ENCODE results near the gene CLEC10A.
"Not testable (repeated sequence)": the region's sequence is repeated elsewhere in the genome, so short reads cannot be mapped to it uniquely, and the experiment has no call there.

Gene CLEC10A

GRCh38 chr17:7079581-7080455, at the start of gene CLEC10A:
Gene CLEC10A (minus strand): TSS chr17:7080251. CDS start chr17:7078812, 1,439 bp downstream.
- no peak for DNase-seq

DNA sequence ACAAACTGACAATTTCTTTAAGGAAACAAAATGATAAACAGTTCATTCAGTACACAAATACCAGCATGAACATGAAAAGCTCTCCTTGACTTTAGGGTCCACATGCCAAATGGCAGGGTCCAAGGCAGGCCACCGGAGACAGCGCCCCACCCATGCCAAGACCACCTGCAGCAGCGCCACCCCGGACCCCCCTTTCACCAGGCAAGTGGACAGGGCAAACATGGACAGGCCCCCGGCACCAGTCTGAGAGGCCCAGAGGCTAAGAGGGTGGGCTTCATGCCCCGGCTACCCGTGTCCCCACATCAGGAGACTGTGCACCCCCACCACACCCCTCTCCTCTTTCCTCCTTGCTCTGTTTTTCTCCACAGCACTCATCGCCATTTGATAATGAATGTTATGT, 49.3 kb upstream of the CLEC10A start:
- DNase-seq: no peak

GRCh38 chr17:7128160-7128559, 48.1 kb upstream of the CLEC10A start:
- DNase-seq: no peak

GRCh38 chr17:7127501-7127900, 47.5 kb upstream of the CLEC10A start:
- not testable (repeated sequence) for DNase-seq

DNA sequence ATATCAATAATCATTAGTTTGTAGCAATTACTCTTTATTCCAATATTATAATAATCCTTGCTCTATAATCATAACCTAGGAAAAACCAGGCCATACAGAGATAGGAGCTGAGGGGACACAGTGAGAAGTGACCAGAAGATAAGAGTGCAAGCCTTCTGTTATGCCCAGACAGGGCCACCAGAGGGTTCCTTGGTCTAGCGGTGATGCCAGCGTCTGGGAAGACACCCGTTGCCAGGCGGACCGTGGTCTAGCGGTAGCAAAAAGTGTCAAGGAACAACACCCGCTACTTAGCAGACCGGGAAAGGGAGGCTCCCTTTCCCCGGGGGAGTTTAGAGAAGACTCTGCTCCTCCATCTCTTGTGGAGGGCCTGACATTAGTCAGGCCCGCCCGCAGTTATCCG, 46.3 kb upstream of the CLEC10A start:
- not testable (repeated sequence) for DNase-seq

GRCh38 chr17:7124923-7125322, 44.9 kb upstream of the CLEC10A start:
- DNase-seq: no peak

GRCh38 chr17:7123844-7124243, 43.8 kb upstream of the CLEC10A start:
- no peak for DNase-seq

DNA sequence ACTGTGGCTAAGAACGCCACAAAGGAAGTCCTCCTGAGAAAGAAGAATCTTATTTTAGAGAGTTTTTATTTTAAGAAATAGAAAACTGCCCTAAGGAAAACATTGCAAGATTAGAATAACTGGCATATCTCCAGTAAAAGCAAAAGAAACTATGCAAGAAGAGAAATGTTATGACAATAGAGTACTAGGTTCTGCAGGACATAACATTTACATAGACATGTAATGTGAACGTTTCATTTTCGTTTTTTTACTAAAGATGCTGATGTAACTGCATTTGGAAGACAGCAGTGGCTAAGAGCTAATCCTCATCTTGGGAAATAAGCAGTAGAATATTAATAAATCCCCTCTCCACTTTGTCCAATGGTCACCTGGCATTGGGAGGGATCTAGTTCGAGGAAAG, 42.3 kb upstream of the CLEC10A start:
- no peak for DNase-seq

DNA sequence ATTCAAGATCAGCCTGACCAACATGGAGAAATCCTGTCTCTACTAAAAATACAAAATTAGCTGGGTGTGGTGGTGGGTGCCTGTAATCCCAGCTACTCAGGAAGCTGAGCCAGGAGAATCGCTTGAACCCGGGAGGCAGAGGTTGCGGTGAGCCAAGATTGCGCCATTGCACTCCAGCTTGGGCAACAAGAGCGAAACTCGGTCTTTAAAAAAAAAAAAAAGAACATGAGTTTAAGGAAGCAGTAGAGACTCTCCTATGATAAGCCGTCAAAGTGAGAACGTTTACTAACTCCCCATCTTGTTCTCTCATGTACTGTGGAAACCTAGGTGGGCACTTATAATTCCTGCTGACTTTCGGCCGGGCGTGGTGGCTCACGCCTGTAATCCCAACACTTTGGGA, 40.6 kb upstream of the CLEC10A start:
- not testable (repeated sequence) for DNase-seq

GRCh38 chr17:7120123-7120522, 40.1 kb upstream of the CLEC10A start:
- no peak for DNase-seq

GRCh38 chr17:7119314-7119713, 39.3 kb upstream of the CLEC10A start:
- DNase-seq: no peak

DNA sequence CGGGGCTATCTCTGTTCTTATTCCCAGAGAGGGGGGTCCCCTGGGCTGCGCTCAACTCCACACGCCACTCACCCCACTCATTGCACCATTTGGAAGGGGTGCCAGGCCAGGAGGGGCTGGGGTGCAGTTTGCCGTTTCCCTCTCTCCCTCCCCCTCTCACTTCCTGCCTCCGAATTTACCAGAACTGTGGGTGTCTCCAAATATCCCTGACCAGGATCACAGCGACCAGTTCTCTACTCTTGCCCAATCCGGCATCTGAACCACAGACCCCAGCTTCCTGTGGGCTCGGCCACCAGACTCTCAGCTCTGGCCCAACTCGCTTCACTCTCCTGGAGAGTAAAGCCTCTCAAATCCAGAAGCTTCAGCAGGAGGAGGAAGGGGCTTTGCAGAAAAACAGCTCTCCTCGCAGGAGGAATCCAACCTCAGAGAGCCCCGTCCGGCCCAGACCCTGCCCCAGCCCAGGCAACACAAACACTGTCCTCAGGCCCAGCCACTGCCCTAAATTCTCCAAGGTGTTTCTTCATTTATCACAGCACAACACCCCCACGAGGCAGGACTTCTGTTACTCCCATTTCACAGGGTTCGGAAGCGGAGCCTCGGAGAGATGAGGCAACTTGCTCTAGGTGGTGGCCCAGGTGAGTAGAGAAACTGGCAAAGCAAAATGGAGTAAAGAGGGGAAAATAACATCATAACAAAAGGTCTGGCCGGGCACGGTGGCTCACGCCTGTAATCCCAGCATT, 35.0 kb upstream of the CLEC10A start:
- no peak for DNase-seq

DNA sequence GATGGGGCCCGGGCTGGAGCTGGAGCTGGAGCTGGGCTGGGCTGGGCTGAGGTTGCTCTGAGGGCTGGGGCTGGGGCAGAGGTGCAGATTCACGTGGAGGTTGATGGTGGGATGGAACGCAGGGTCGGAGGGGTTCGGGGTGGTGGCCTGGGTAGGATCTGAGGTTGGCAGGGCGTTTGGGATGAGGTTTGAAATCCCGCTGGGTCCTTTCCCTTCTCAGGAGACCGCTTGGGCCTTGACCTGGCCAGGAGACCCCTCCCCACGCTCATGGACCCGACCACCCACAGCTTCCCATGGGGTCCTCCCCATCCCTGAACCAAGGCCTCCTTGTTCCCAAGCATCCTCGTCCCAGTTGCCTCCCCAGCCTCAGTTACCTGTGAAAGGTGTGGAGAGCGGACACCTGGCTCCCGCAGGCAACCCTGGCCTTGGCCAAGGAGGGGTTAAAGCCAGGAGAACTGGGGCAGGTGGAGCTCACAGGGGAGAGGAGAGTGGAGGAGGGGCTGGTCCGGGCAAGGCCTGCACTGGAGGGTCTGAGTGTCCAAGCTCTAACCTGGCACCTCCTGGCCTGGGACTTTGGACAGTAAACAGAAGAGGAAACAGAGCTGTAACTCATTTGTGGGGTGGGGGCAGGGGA, 34.3 kb upstream of the CLEC10A start, which contains the start of gene ASGR2:
TSS of gene ASGR2 (minus strand) at position 582 of the 634 bp plus-strand sequence. CDS start 582 bp downstream, outside the sequence.
- no peak for DNase-seq

DNA sequence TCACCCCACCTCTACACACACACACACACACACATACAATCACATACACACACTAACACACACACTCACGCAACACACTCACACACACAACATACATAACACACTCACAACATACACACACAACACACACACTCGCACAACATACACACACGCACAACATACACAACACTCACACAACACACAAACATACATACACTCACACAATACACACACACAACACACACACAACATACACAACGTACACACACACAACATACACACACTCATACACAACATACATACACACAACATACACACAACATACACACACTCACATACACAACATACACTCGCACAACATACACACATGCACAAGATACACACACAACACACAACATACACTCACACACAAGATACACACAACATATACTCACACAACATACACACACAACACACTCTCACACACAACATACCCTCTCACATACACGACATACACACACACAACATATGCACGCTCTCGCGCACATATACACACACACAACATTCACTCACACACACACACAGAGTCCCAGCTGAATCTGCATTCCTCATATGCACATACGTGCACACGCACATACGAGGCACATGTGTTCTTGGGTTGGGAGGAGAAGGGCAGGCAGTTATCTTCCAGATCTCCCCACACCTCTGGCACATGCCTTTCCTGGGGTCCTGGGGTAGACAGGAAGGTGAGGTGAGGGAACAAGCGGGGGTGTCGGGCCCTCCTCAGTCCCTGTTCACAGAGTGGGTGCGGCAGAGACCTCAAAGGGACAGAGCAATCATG, 33.4 kb upstream of the CLEC10A start:
- no peak for DNase-seq

- no peak for DNase-seq
These were observed 32.6 kb upstream of the CLEC10A start for GRCh38 chr17:7112510-7113108.

GRCh38 chr17:7111784-7112509, 31.9 kb upstream of the CLEC10A start:
- DNase-seq: no peak

- DNase-seq: no peak
These were observed 30.7 kb upstream of the CLEC10A start for GRCh38 chr17:7110617-7111306.

GRCh38 chr17:7109461-7110322, 29.6 kb upstream of the CLEC10A start:
- DNase-seq: no peak

GRCh38 chr17:7108981-7109380, 28.9 kb upstream of the CLEC10A start:
- no peak for DNase-seq

DNA sequence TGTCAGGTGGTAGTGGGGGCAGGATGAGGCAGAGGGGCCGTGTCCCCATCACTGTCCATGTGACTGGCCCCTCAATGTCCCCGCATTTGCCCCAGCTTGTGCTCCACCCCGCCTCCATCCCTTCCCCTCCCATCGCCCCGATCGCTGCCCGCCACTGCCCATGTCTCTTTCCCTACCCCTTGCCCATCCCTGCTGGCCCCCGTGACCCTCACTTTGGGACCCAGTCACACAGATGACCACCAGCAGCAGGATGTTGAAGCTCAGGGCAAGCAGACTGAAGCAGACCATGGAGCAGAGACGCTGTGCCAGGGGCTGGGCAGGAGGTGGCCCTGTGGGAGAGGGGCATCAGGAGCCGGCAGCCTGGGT, 28.5 kb upstream of the CLEC10A start:
- DNase-seq: no peak
